OCI-LY1 (cell line): ENCODE data around the gene CHRNB1.

Experiments
- H2AFZ ChIP-seq: fragments of 200-600 bp; sonication (generic), shearing (Covaris generic); 2 replicates; pipeline ENCODE4 v1.6.0; 2014; ENCODE audit warnings: antibody characterized with exemption, mild to moderate bottlenecking, low read length
- H3F3A ChIP-seq: fragments of 200-600 bp; sonication (generic), shearing (Covaris generic); 2 replicates; pipeline ENCODE4 v1.6.0; 2014; ENCODE audit warnings: mild to moderate bottlenecking, antibody characterized with exemption, low read length, moderate library complexity; ENCODE audit not compliant: insufficient read depth
- H3K27ac ChIP-seq: fragments of 200-600 bp; sonication (generic); 2 replicates; pipeline ENCODE4 v1.5.1; 2014; ENCODE audit warnings: low read length, mixed run types, mild to moderate bottlenecking, low read depth; ENCODE audit not compliant: poor library complexity, severe bottlenecking
- H3K27me3 ChIP-seq: fragments of 200-600 bp; sonication (generic); 2 replicates; pipeline ENCODE4 v1.6.0; 2014; ENCODE audit warnings: antibody characterized with exemption, mild to moderate bottlenecking, low read length, moderate library complexity; ENCODE audit not compliant: insufficient read depth
- H3K36me3 ChIP-seq: fragments of 200-600 bp; sonication (generic); 2 replicates; pipeline ENCODE4 v1.6.1; 2014; ENCODE audit warnings: mild to moderate bottlenecking, antibody characterized with exemption, low read length, moderate library complexity, mixed read lengths; ENCODE audit not compliant: insufficient read depth
- H3K4me1 ChIP-seq: fragments of 200-600 bp; sonication (generic); 2 replicates; pipeline ENCODE4 v1.5.1; 2014; ENCODE audit warnings: mild to moderate bottlenecking, low read length, moderate library complexity; ENCODE audit not compliant: insufficient read depth, severe bottlenecking
- H3K4me2 ChIP-seq: fragments of 200-600 bp; sonication (generic), shearing (Covaris generic); 2 replicates; pipeline ENCODE4 v1.6.1; 2014; ENCODE audit warnings: low read length
- H3K4me3 ChIP-seq: fragments of 200-600 bp; sonication (generic); 2 replicates; pipeline ENCODE4 v1.5.1; 2014; ENCODE audit warnings: low read length, low read depth, mild to moderate bottlenecking, mixed read lengths; ENCODE audit not compliant: poor library complexity, severe bottlenecking
- H3K79me2 ChIP-seq: fragments of 200-600 bp; shearing (Covaris generic); 2 replicates; pipeline ENCODE4 v1.6.1; 2016; ENCODE audit warnings: mixed run types, low read length, mixed read lengths; ENCODE audit not compliant: insufficient read depth
- H3K9ac ChIP-seq: fragments of 200-600 bp; sonication (generic), shearing (Covaris generic); 2 replicates; pipeline ENCODE4 v1.6.1; 2014; ENCODE audit warnings: mild to moderate bottlenecking, low read length, mixed read lengths
- H3K9me2 ChIP-seq: fragments of 200-600 bp; sonication (generic), shearing (Covaris generic); 2 replicates; pipeline ENCODE4 v1.6.1; 2014; ENCODE audit warnings: low read depth, mild to moderate bottlenecking, low read length, mixed read lengths
- H3K9me3 ChIP-seq: fragments of 200-600 bp; shearing (Covaris generic); 2 replicates; pipeline ENCODE4 v1.6.1; 2014; ENCODE audit warnings: low read length, mixed read lengths
- H4K20me1 ChIP-seq: fragments of 200-600 bp; sonication (generic), shearing (Covaris generic); 2 replicates; pipeline ENCODE4 v1.6.0; 2016; ENCODE audit warnings: mild to moderate bottlenecking, low read length; ENCODE audit not compliant: insufficient read depth
- CTCF ChIP-seq: fragments of 200-600 bp; sonication (generic), shearing (Covaris generic); IDR thresholded peaks from 2 replicates; pipeline ENCODE4 v1.5.1; 2017; ENCODE audit warnings: mild to moderate bottlenecking, antibody characterized with exemption, low read length, moderate library complexity, mixed read lengths
- EZH2 ChIP-seq: fragments of 200-600 bp; sonication (generic), shearing (Covaris generic); IDR thresholded peaks from 2 replicates; pipeline ENCODE4 v1.8.0; 2017; ENCODE audit warnings: borderline replicate concordance, mixed run types, mild to moderate bottlenecking, antibody characterized with exemption, low read length, moderate library complexity, mixed read lengths

Gene CHRNB1

DNA sequence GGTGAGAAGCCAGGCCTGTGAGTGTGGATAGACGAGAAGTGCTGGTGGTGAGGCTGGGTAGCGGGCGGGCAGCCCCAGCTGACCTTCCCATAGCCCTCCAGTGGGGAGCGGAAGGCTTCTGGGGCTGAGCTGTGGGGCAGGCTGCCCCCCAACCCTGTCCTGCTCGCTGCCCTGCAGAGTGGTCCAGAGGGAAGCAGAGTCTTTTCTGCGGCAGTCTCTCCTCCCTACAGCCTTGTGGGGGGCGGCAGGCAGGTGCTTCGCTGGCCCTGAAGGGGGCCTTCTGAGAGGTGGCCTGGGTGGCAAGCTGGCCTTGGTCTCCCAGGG lies 33.5 kb upstream of the CHRNB1 start:
- no peak overlapping the region for H3K27ac ChIP-seq
- H3F3A ChIP-seq: no peaks in the 10 kb centered on the region
- 0 out of 2 replicates have a peak, but pooled peaks cover 9% of the 10 kb centered on the region for H3K27me3 ChIP-seq
- no peak overlapping the region for H3K9ac ChIP-seq
- H3K4me1 ChIP-seq: no peaks in the 10 kb centered on the region
- no peaks in the 10 kb centered on the region for H3K36me3 ChIP-seq
- no peaks in the 10 kb centered on the region for H3K79me2 ChIP-seq
- H3K4me2 ChIP-seq: no peak overlapping the region
- TF ChIP-seq EZH2: no peak
- TF ChIP-seq CTCF: no peak
- H3K4me3 ChIP-seq: no peak overlapping the region
- no peak overlapping the region for H2AFZ ChIP-seq
- no peaks in the 10 kb centered on the region for H3K9me3 ChIP-seq
- no peaks in the 10 kb centered on the region for H3K9me2 ChIP-seq
- no peaks in the 10 kb centered on the region for H4K20me1 ChIP-seq

DNA sequence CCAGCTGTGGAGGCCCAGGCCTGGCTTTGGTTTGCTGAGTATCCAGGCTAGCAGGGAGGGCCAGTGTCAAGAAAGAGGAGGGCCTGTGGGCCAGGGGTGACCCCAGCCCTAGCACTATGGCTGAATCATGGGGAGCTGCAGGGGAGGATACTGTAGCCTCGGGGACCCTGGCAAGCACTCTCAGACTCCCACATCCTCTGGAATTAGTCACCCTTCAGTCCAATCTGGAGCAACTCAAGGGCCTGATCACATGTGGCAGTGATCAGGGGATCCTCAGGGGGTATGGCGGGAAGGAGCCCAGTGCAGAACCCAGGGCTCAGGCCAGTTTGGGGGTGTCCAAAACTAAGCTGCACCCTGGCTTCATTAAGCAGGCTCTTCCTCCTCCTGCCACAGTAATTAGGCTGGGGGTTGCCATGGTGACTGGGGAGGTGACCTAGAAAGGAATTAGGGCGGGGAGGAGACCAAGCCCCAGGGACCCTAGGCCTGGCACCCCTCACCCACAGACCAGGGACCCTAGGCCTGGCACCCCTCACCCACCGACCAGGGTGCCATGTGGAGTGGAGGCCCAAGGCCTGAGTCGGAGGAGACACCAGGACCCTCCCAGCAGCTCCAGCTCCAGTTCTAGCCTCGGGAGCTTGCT lies 31.4 kb upstream of the CHRNB1 start:
- Histone ChIP-seq H3K4me2 (no peak overlapping the region), H4K20me1 (no peaks in the 10 kb centered on the region), H3K79me2 (no peaks in the 10 kb centered on the region), H2AFZ (no peak overlapping the region), H3K4me3 (no peak overlapping the region), H3K36me3 (no peaks in the 10 kb centered on the region), H3K27me3 (peaks cover 16% of the 10 kb centered on the region; the same call in 1 of the 2 replicates), H3K4me1 (no peaks in the 10 kb centered on the region), H3K9ac (no peak overlapping the region), H3K27ac (no peak overlapping the region), H3F3A (no peaks in the 10 kb centered on the region), H3K9me3 (no peaks in the 10 kb centered on the region), H3K9me2 (no peaks in the 10 kb centered on the region)
- TF ChIP-seq CTCF (no peak), EZH2 (no peak)

DNA sequence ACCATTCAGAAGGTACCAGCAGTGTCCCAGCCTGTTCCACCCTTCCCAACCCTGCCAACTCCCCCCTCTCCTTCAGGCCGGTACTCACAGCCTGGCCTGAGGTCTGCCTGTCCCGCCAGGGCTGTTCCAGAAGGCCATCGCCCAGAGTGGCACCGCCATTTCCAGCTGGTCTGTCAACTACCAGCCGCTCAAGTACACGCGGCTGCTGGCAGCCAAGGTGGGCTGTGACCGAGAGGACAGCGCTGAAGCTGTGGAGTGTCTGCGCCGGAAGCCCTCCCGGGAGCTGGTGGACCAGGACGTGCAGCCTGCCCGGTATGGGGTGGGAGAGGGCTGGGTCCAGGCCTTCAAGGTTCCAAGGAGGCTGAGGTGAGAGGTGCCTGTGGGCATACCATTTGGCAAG lies 30.0 kb upstream of the CHRNB1 start:
- H3F3A ChIP-seq: no peaks in the 10 kb centered on the region
- H3K79me2 ChIP-seq: no peaks in the 10 kb centered on the region
- H3K4me1 ChIP-seq: no peaks in the 10 kb centered on the region
- no peak overlapping the region for H2AFZ ChIP-seq
- TF ChIP-seq EZH2: no peak
- no peak for TF ChIP-seq CTCF
- no peaks in the 10 kb centered on the region for H4K20me1 ChIP-seq
- peaks cover 26% of the 10 kb centered on the region; the same call in 1 of the 2 replicates for H3K27me3 ChIP-seq
- no peak overlapping the region for H3K4me3 ChIP-seq
- no peak overlapping the region for H3K27ac ChIP-seq
- no peak overlapping the region for H3K9ac ChIP-seq
- H3K4me2 ChIP-seq: no peak overlapping the region
- no peaks in the 10 kb centered on the region for H3K9me3 ChIP-seq
- H3K36me3 ChIP-seq: no peaks in the 10 kb centered on the region
- H3K9me2 ChIP-seq: no peaks in the 10 kb centered on the region
